Kidney (tissue), 14 donors: ENCODE data around the gene C1GALT1. TPM values are rescaled to one million over a fixed set of nuclear protein-coding genes. Genes with fewer than 3 reads are reported as not detected.
"Not testable (repeated sequence)": the region's sequence is repeated elsewhere in the genome, so short reads cannot be mapped to it uniquely, and the experiment has no call there.

ENCODE experiments used
- DNase-seq, 5 donors: peaks; one replicate each; pipeline ENCODE4 v3.0.0-alpha.2; 2013 to 2020
- FAIRE-seq: peaks from 2 replicates; lab custom pipeline; 2012; peaks lifted over from hg19 to GRCh38; lab: Jason Lieb, UNC
- H3K27ac ChIP-seq, 2 donors: one replicate each; pipeline ENCODE4 v1.7.0; 2013; ENCODE audit warnings: low read depth in 2 of 2, low read length in 2 of 2, inconsistent platforms in 1 of 2
- H3K27me3 ChIP-seq: one replicate; pipeline ENCODE4 v1.7.1; 2013; ENCODE audit warnings: low read length, inconsistent platforms; ENCODE audit not compliant: control insufficient read depth, insufficient read depth
- H3K36me3 ChIP-seq, 3 donors: one replicate each; pipeline versions ENCODE4 v1.7.0 to v1.7.1; 2013; ENCODE audit warnings: low read length in 3 of 3, control low read depth in 1 of 3, inconsistent platforms in 1 of 3; ENCODE audit not compliant: insufficient read depth in 3 of 3, control insufficient read depth in 2 of 3
- H3K4me1 ChIP-seq, 3 donors: one replicate each; pipeline versions ENCODE4 v1.7.0 to v1.7.1; 2013; ENCODE audit warnings: low read length in 3 of 3, inconsistent platforms in 1 of 3, low read depth in 1 of 3; ENCODE audit not compliant: control insufficient read depth in 2 of 3, insufficient read depth in 2 of 3
- H3K4me3 ChIP-seq, 3 donors: one replicate each; pipeline versions ENCODE4 v1.7.0 to v1.8.1; 2013; ENCODE audit warnings: low read length in 3 of 3, control low read depth in 1 of 3, inconsistent platforms in 1 of 3
- H3K9ac ChIP-seq, 3 donors: one replicate each; pipeline versions ENCODE4 v1.7.0 to v1.7.1; 2013; ENCODE audit warnings: low read length in 3 of 3, control low read depth in 1 of 3, inconsistent platforms in 1 of 3
- H3K9me3 ChIP-seq, 3 donors: one replicate each; pipeline versions ENCODE4 v1.7.0 to v1.7.1; 2013; ENCODE audit warnings: low read length in 3 of 3, control low read depth in 1 of 3, inconsistent platforms in 1 of 3; ENCODE audit not compliant: control insufficient read depth in 2 of 3, insufficient read depth in 1 of 3
- CTCF ChIP-seq: IDR thresholded peaks from 3 replicates; pipeline ENCODE4 v1.5.1; 2012; ENCODE audit warnings: mild to moderate bottlenecking, moderate library complexity, borderline replicate concordance; ENCODE audit not compliant: insufficient read depth; ENCODE audit errors: extremely low read depth
- intact Hi-C: fragments of 100-400 bp; cut with DNase I; formaldehyde crosslinking; loops from one replicate; pipeline ENCODE4 v1.11.1; 2022
- polyA plus RNA-seq: library from polyadenylated mRNA; stranded (reverse); fragments of 350-450 nt; fragmentation: Illumina TruSeq; extraction: RNeasy Lipid Tissue Mini Kit (QIAGEN cat#74804); gene quantifications from one replicate; pipeline ENCODE4 v1.2.3, GENCODE V29; 2014; ENCODE audit warnings: low read depth, low replicate concordance; ENCODE audit not compliant: insufficient read depth
- total RNA-seq: library from RNA; stranded (reverse); fragmentation: NEBNext Ultra II Directional; extraction: Animal tissue kit (Norgen Biotek cat#: 25700); gene quantifications from one replicate; pipeline ENCODE4 v1.2.1, GENCODE V29; 2021
- donor health status: control.
- donor health status: control.
- donor health status: control.
- donor health status: control.
- donor health status: control.
- donor health status: DM: yes; HTN: yes; CAD: no.
- donor health status: Normal renal cell carcinoma (clear cell type).

C1GALT1 gene
- total and polyA plus RNA-seq, 2 donors from 2014 or later: 16.0 to 43.0 TPM

- H3K36me3 ChIP-seq: no peaks in the 10 kb centered on the region
- no peak overlapping the region for H3K4me3 ChIP-seq
- intact Hi-C loops: no loop called here
- H3K27ac ChIP-seq: no peak overlapping the region
- H3K27me3 ChIP-seq: no peaks in the 10 kb centered on the region
- no peak for TF ChIP-seq CTCF
- H3K4me1 ChIP-seq: peaks cover 0 to 4% (median 0%) of the 10 kb centered on the region in 3 donors
- DNase-seq: no peak
- no peak overlapping the region for H3K9ac ChIP-seq
- no peak for FAIRE-seq
- no peaks in the 10 kb centered on the region for H3K9me3 ChIP-seq
Measured at GRCh38 chr7:7188742-7189141, 6.4 kb downstream of the C1GALT1 start.

DNA sequence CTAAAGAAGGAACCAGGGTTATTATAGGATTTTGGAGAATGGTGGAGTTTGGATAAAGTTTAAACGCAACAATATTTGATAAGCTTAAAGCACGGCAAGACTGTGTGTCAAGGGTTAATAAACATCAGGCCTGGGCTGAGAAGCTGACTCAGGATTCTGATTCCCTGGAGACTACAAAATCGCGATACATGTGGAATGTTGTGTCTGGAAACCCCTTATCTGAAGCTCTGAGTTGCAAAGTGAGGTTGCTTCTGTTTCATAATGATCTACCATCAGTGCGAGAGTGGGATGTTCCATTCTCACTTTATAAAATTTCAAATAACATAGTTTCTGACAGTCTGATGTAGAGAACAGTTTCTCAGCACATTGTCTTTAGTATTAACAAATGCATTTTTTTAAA lies 7.8 kb downstream of the C1GALT1 start:
- Histone ChIP-seq H3K4me1 (peaks cover 0 to 2% (median 0%) of the 10 kb centered on the region in 3 donors), H3K9me3 (no peaks in the 10 kb centered on the region), H3K9ac (no peak overlapping the region), H3K27ac (no peak overlapping the region), H3K4me3 (peak overlapping the region in 1 of 3 donors; percentile 26), H3K27me3 (no peaks in the 10 kb centered on the region), H3K36me3 (no peaks in the 10 kb centered on the region)
- DNase-seq (no peak), FAIRE-seq (no peak)
- TF ChIP-seq CTCF: no peak
- intact Hi-C loops: no loop called here

- Histone ChIP-seq H3K4me1 (peaks cover 0 to 2% (median 0%) of the 10 kb centered on the region in 3 donors), H3K27ac (no peak overlapping the region), H3K27me3 (no peaks in the 10 kb centered on the region), H3K4me3 (no peak overlapping the region), H3K9me3 (no peaks in the 10 kb centered on the region), H3K36me3 (no peaks in the 10 kb centered on the region), H3K9ac (no peak overlapping the region)
- no peak for TF ChIP-seq CTCF
- intact Hi-C loops: no loop called here
- DNase-seq: no peak
- no peak for FAIRE-seq
Measured at GRCh38 chr7:7191137-7191536, 8.8 kb downstream of the C1GALT1 start.

DNA sequence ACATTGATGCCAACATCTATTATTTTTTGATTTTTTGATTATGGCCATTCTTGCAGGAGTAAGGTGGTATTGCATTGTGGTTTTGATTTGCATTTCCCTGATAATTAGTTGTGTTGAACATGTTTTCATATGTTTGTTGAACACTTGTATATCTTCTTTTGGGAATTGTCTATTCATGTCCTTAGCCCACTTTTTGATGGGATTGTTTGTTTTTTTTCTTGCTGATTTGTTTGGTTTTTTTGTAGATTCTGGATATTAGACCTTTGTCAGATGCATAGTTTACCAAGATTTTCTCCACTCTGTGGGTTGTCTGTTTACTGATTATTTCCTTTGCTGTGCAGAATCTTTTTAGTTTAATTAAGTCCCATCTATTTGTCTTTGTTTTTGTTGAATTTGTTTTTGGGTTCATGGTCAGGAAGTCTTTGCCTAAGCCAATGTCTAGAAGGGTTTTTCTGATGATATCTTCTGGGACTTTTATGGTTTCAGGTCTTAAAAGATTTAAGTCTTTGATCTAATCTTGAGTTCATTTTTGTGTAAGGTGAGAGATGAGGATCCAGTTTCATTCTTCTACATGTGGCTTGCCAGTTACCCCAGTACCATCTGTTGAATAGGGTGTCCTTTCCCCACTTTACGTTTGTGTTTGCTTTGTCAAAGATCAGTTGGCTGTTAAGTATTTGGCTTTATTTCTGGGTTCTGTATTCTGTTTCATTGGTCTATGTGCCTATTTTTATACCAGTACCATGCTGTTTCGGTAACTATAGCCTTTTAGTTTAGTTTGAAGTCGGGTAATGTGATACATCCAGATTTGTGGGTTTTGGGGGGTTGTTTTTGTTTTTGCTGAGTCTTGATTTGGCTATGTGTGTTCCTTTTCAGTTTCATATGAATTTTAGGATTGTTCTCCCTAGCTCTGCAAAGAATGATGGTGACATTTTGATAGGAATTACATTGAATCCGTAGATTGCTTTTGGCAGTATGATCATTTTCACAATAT lies 10.7 kb downstream of the C1GALT1 start:
- H3K9ac ChIP-seq, intact Hi-C loops, DNase-seq, FAIRE-seq, H3K27me3 ChIP-seq, H3K36me3 ChIP-seq, H3K4me1 ChIP-seq, H3K9me3 ChIP-seq, H3K27ac ChIP-seq, H3K4me3 ChIP-seq: not testable (repeated sequence)

DNA sequence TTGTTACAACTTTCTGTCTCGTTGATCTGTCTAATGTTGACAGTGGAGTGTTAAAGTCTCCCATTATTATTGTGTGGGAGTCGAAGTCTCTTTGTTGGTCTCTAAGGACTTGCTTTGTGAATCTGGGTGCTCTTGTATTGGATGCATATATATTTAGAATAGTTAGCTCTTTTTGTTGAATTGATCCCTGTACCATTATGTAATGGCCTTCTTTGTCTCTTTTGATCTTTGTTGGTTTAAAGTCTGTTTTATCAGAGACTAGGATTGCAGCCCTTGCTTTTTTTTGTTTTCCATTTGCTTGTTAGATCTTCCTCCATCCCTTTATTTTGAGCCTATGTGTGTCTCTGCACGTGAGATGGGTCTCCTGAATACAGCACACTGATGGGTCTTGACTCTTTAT lies 17.2 kb downstream of the C1GALT1 start:
- DNase-seq, H3K4me3 ChIP-seq, H3K4me1 ChIP-seq, H3K27ac ChIP-seq, H3K9ac ChIP-seq, H3K36me3 ChIP-seq, intact Hi-C loops, H3K9me3 ChIP-seq, H3K27me3 ChIP-seq, FAIRE-seq: not testable (repeated sequence)

- H3K9me3 ChIP-seq, H3K9ac ChIP-seq, FAIRE-seq, H3K27me3 ChIP-seq, H3K4me1 ChIP-seq, H3K27ac ChIP-seq, intact Hi-C loops, DNase-seq, H3K4me3 ChIP-seq, H3K36me3 ChIP-seq: not testable (repeated sequence)
Measured at GRCh38 chr7:7200255-7200654, 17.9 kb downstream of the C1GALT1 start.
